CD14-positive monocyte (primary cell): ENCODE measurements around the gene EDN3. TPM values are rescaled to one million over a fixed set of nuclear protein-coding genes. Genes with fewer than 3 reads are reported as not detected.

Source experiments
- DNase-seq, 3 donors: peaks; one replicate each; pipeline ENCODE4 v3.0.0-alpha.2; 2011 to 2022
- H2AFZ ChIP-seq: 2 replicates; pipeline ENCODE4 v1.6.0; 2012; ENCODE audit warnings: mild to moderate bottlenecking, low read depth, low read length, inconsistent platforms; ENCODE audit not compliant: insufficient read depth, poor library complexity, severe bottlenecking
- H3K27ac ChIP-seq, 2 donors: 1 replicate in 1 of 2; 2 replicates in 1 of 2; pipeline ENCODE4 v1.5.1; 2012 to 2013; ENCODE audit warnings: low read length in 2 of 2, control low read depth in 1 of 2, inconsistent platforms in 1 of 2, low read depth in 1 of 2, mild to moderate bottlenecking in 1 of 2
- H3K27me3 ChIP-seq, 2 donors: one replicate each; pipeline versions ENCODE4 v1.6.0 to v1.6.1; 2011 to 2013; ENCODE audit warnings: low read length in 2 of 2; ENCODE audit not compliant: control insufficient read depth in 2 of 2, insufficient read depth in 2 of 2
- H3K36me3 ChIP-seq, 2 donors: replicated peaks in 1 of 2; 1 replicate in 1 of 2; 2 replicates in 1 of 2; pipeline versions ENCODE4 v1.5.1 to v1.6.1; 2012 to 2013; ENCODE audit warnings: low read length in 2 of 2, control low read depth in 1 of 2, inconsistent platforms in 1 of 2, mild to moderate bottlenecking in 1 of 2; ENCODE audit not compliant: insufficient read depth in 2 of 2, control insufficient read depth in 1 of 2
- H3K4me1 ChIP-seq, 2 donors: 1 replicate in 1 of 2; 2 replicates in 1 of 2; pipeline versions ENCODE4 v1.5.1 to v1.6.1; 2012 to 2013; ENCODE audit warnings: low read length in 2 of 2, control low read depth in 1 of 2, inconsistent platforms in 1 of 2, mild to moderate bottlenecking in 1 of 2, moderate library complexity in 1 of 2; ENCODE audit not compliant: insufficient read depth in 2 of 2, control insufficient read depth in 1 of 2
- H3K4me2 ChIP-seq: replicated peaks from 2 replicates; pipeline ENCODE3; 2012; ENCODE audit warnings: low read length, moderate library complexity, mild to moderate bottlenecking; ENCODE audit not compliant: poor library complexity, severe bottlenecking; ENCODE audit errors: extremely low read depth
- H3K4me3 ChIP-seq, 3 experiments: fragments of 200-600 bp in 1 of 3; sonication (generic) in 1 of 3; replicated peaks in 1 of 3; 1 replicate in 2 of 3; 2 replicates in 1 of 3; pipeline ENCODE4 v1.5.1; 2011 to 2013; ENCODE audit warnings: low read length in 3 of 3, mild to moderate bottlenecking in 3 of 3, control low read depth in 2 of 3, low read depth in 2 of 3, inconsistent platforms in 1 of 3, moderate library complexity in 1 of 3
- H3K79me2 ChIP-seq: 2 replicates; pipeline ENCODE4 v1.6.0; 2012; ENCODE audit warnings: mild to moderate bottlenecking, control low read depth, inconsistent platforms, low read length, moderate library complexity; ENCODE audit not compliant: insufficient read depth
- H3K9ac ChIP-seq: 2 replicates; pipeline ENCODE4 v1.6.0; 2017; ENCODE audit warnings: low read length, mild to moderate bottlenecking; ENCODE audit not compliant: insufficient read depth, poor library complexity, severe bottlenecking
- H3K9me3 ChIP-seq, 2 donors: replicated peaks in 1 of 2; 1 replicate in 1 of 2; 2 replicates in 1 of 2; pipeline versions ENCODE4 v1.5.1 to v1.6.1; 2012 to 2013; ENCODE audit warnings: low read length in 2 of 2, control low read depth in 1 of 2; ENCODE audit not compliant: control insufficient read depth in 1 of 2, insufficient read depth in 1 of 2
- H4K20me1 ChIP-seq: 2 replicates; pipeline ENCODE4 v1.6.0; 2012; ENCODE audit warnings: mild to moderate bottlenecking, low read length, control low read depth, moderate library complexity; ENCODE audit not compliant: insufficient read depth
- H3K27ac Mint-ChIP-seq, 7 donors: one replicate each; pipeline ENCODE4 v1.8.0; 2020; ENCODE audit warnings: mild to moderate bottlenecking in 7 of 7, mixed read lengths in 7 of 7, moderate library complexity in 6 of 7, inconsistent platforms in 2 of 7
- H3K27me3 Mint-ChIP-seq, 3 donors: one replicate each; pipeline ENCODE4 v1.8.0; 2021 to 2022; ENCODE audit warnings: low read depth in 3 of 3, mild to moderate bottlenecking in 3 of 3, mixed read lengths in 3 of 3, moderate library complexity in 3 of 3, inconsistent platforms in 1 of 3
- H3K36me3 Mint-ChIP-seq, 2 donors: one replicate each; pipeline ENCODE4 v1.8.0; 2020; ENCODE audit warnings: mixed read lengths in 2 of 2, inconsistent platforms in 1 of 2, mild to moderate bottlenecking in 1 of 2
- H3K4me1 Mint-ChIP-seq: one replicate; pipeline ENCODE4 v1.8.0; 2020; ENCODE audit warnings: mild to moderate bottlenecking, mixed read lengths
- H3K4me3 Mint-ChIP-seq, 2 donors: one replicate each; pipeline ENCODE4 v1.8.0; 2020; ENCODE audit warnings: mild to moderate bottlenecking in 2 of 2, mixed read lengths in 2 of 2, moderate library complexity in 1 of 2
- H3K9me3 Mint-ChIP-seq, 7 donors: one replicate each; pipeline ENCODE4 v1.8.0; 2020 to 2022; ENCODE audit warnings: mixed read lengths in 7 of 7, mild to moderate bottlenecking in 6 of 7, moderate library complexity in 6 of 7, inconsistent platforms in 2 of 7
- WGBS: methylation state at CpG from one replicate; pipeline ENCODE4 v1.1.5; 2013; ENCODE audit warnings: missing lambda C conversion rate; ENCODE audit not compliant: insufficient coverage; 5-methylcytosine and 5-hydroxymethylcytosine counted together
- intact Hi-C, 2 donors: fragments of 100-400 bp; cut with micrococcal nuclease; formaldehyde crosslinking; loops; one replicate each; pipeline versions ENCODE4 v1.15.0 to v1.15.1; 2023
- polyA plus RNA-seq, 3 donors: library from polyadenylated mRNA; depleted of rRNA in 1 of 3; unstranded in 2 of 3; stranded (reverse) in 1 of 3; fragments of 300-500 nt in 2 of 3; fragments of >200 nt in 1 of 3; fragmentation: Illumina TruSeq in 2 of 3; gene quantifications; 1 replicate in 2 of 3; 2 replicates in 1 of 3; pipeline ENCODE4 v1.2.3, GENCODE V29; 2012 to 2021
- TF ChIP-seq, protein P1 (sequence below): fragments of 200-600 bp; IDR thresholded peaks from one replicate; pipeline ENCODE4 v1.8.0; 2022; ENCODE audit warnings: antibody characterized with exemption, mild to moderate bottlenecking

Gene EDN3
- polyA plus RNA-seq, 3 donors = not detected

- no peak overlapping the region for H3K4me2 ChIP-seq
- intact Hi-C loops = no loop called here
- no peak overlapping the region for H3K4me3 Mint-ChIP-seq
- no peak overlapping the region for H3K4me3 ChIP-seq
- no peaks in the 10 kb centered on the region for H3K79me2 ChIP-seq
- peaks cover 1 to 8% (median 3%) of the 10 kb centered on the region in 3 donors for H3K27me3 Mint-ChIP-seq
- no peak overlapping the region for H3K27ac ChIP-seq
- TF ChIP-seq, protein P1, sequence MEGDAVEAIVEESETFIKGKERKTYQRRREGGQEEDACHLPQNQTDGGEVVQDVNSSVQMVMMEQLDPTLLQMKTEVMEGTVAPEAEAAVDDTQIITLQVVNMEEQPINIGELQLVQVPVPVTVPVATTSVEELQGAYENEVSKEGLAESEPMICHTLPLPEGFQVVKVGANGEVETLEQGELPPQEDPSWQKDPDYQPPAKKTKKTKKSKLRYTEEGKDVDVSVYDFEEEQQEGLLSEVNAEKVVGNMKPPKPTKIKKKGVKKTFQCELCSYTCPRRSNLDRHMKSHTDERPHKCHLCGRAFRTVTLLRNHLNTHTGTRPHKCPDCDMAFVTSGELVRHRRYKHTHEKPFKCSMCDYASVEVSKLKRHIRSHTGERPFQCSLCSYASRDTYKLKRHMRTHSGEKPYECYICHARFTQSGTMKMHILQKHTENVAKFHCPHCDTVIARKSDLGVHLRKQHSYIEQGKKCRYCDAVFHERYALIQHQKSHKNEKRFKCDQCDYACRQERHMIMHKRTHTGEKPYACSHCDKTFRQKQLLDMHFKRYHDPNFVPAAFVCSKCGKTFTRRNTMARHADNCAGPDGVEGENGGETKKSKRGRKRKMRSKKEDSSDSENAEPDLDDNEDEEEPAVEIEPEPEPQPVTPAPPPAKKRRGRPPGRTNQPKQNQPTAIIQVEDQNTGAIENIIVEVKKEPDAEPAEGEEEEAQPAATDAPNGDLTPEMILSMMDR = no peak
- H3K9me3 ChIP-seq = no peaks in the 10 kb centered on the region
- H3K9me3 Mint-ChIP-seq = peaks cover 0 to 5% (median 0%) of the 10 kb centered on the region in 7 donors
- no peaks in the 10 kb centered on the region for H3K4me1 ChIP-seq
- no peak overlapping the region for H2AFZ ChIP-seq
- H3K4me1 Mint-ChIP-seq = peaks cover 4% of the 10 kb centered on the region
- H3K27ac Mint-ChIP-seq = no peak overlapping the region
- no peak overlapping the region for H3K9ac ChIP-seq
- H4K20me1 ChIP-seq = no peaks in the 10 kb centered on the region
- H3K36me3 ChIP-seq = no peaks in the 10 kb centered on the region
- DNase-seq = no peak
- WGBS = 85% methylated on average over 5 of the region's 15 CpGs
- H3K36me3 Mint-ChIP-seq = no peaks in the 10 kb centered on the region
- H3K27me3 ChIP-seq = no peaks in the 10 kb centered on the region
Measured at GRCh38 chr20:59359906-59360725, 59.7 kb downstream of the EDN3 start.

DNA sequence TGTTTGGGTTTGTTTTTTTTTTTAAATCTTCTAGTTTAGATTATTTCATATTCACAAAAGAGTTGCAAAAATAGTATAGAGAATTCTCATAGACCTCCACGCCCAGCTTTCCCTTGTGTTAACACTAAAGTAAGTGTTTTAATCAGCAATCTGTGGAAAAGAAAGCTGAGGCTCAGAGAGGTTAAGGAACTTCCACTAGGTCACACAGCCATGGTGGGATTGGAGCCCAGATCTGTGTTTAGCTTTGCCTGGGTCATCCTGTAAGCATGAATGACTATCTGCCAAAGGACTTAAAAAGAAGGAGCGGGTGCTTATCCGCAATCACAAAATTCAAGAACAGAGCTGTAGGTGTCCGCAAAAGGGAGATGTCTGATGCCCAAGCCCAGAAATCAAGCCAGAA lies 60.5 kb downstream of the EDN3 start:
- no peak overlapping the region for H3K27ac ChIP-seq
- Mint-ChIP-seq H3K4me1 (peaks cover 4% of the 10 kb centered on the region), H3K36me3 (no peaks in the 10 kb centered on the region), H3K27ac (no peak overlapping the region), H3K4me3 (no peak overlapping the region), H3K27me3 (peaks cover under 1 to 8% (median 3%) of the 10 kb centered on the region in 3 donors), H3K9me3 (peaks cover 0 to 5% (median 0%) of the 10 kb centered on the region in 7 donors)
- TF ChIP-seq, protein P1 = no peak
- H3K4me1 ChIP-seq = no peaks in the 10 kb centered on the region
- no peaks in the 10 kb centered on the region for H4K20me1 ChIP-seq
- 97% methylated on average over 3 of the region's 4 CpGs for WGBS
- no peak overlapping the region for H2AFZ ChIP-seq
- no peaks in the 10 kb centered on the region for H3K9me3 ChIP-seq
- no peak overlapping the region for H3K4me3 ChIP-seq
- no peak for DNase-seq
- no peaks in the 10 kb centered on the region for H3K36me3 ChIP-seq
- H3K9ac ChIP-seq = no peak overlapping the region
- no peaks in the 10 kb centered on the region for H3K79me2 ChIP-seq
- intact Hi-C loops = no loop called here
- no peaks in the 10 kb centered on the region for H3K27me3 ChIP-seq
- H3K4me2 ChIP-seq = no peak overlapping the region
